HEK293 (cell line): ENCODE data around the gene SEC24C.

Experiments used
- IKZF3 ChIP-seq: fragments of 450-650 bp; IDR thresholded peaks from 2 replicates; pipeline ENCODE4 v1.5.0; 2018; ENCODE audit warnings: missing biosample characterization, mild to moderate bottlenecking, missing genetic modification characterization, moderate library complexity
- INSM2 ChIP-seq: fragments of 450-650 bp; formaldehyde crosslinking; IDR thresholded peaks from 2 replicates; pipeline ENCODE4 v1.5.1; 2016; ENCODE audit warnings: missing biosample characterization, missing genetic modification characterization
- KLF9 ChIP-seq: fragments of 450-650 bp; formaldehyde crosslinking; IDR thresholded peaks from 2 replicates; pipeline ENCODE4 v1.5.1; 2016; ENCODE audit warnings: missing biosample characterization, missing genetic modification characterization, low read depth
- YY1 ChIP-seq: fragments of 450-650 bp; formaldehyde crosslinking; IDR thresholded peaks from 2 replicates; pipeline ENCODE4 v1.5.1; 2018; ENCODE audit warnings: missing biosample characterization, missing genetic modification characterization
- ZBTB17 ChIP-seq: fragments of 450-650 bp; formaldehyde crosslinking; IDR thresholded peaks from 2 replicates; pipeline ENCODE4 v1.5.1; 2016; ENCODE audit warnings: missing biosample characterization, missing genetic modification characterization
- ZBTB21 ChIP-seq: fragments of 450-650 bp; formaldehyde crosslinking; IDR thresholded peaks from 2 replicates; pipeline ENCODE4 v1.5.1; 2017; ENCODE audit warnings: missing biosample characterization, missing genetic modification characterization
- ZBTB8A ChIP-seq: fragments of 450-650 bp; formaldehyde crosslinking; IDR thresholded peaks from 2 replicates; pipeline ENCODE4 v1.5.1; 2016; ENCODE audit warnings: missing biosample characterization, missing genetic modification characterization
- ZNF112 ChIP-seq: fragments of 450-650 bp; formaldehyde crosslinking; IDR thresholded peaks from 2 replicates; pipeline ENCODE4 v1.5.0; 2017; ENCODE audit warnings: missing biosample characterization, missing genetic modification characterization
- ZNF140 ChIP-seq: fragments of 450-650 bp; formaldehyde crosslinking; IDR thresholded peaks from 2 replicates; pipeline ENCODE4 v1.5.1; 2016; ENCODE audit warnings: missing biosample characterization, missing genetic modification characterization
- ZNF175 ChIP-seq: fragments of 450-650 bp; formaldehyde crosslinking; IDR thresholded peaks from 2 replicates; pipeline ENCODE4 v1.5.1; 2016; ENCODE audit warnings: missing biosample characterization, missing genetic modification characterization
- ZNF184 ChIP-seq: fragments of 450-650 bp; IDR thresholded peaks from 2 replicates; pipeline ENCODE4 v1.5.1; 2018; ENCODE audit warnings: missing biosample characterization, mild to moderate bottlenecking, missing genetic modification characterization
- ZNF19 ChIP-seq: fragments of 450-650 bp; formaldehyde crosslinking; IDR thresholded peaks from 2 replicates; pipeline ENCODE4; 2016; ENCODE audit warnings: missing biosample characterization, missing genetic modification characterization, low read depth
- ZNF26 ChIP-seq: fragments of 450-650 bp; formaldehyde crosslinking; IDR thresholded peaks from 2 replicates; pipeline ENCODE4 v1.5.1; 2016; ENCODE audit warnings: missing biosample characterization, missing genetic modification characterization
- ZNF302 ChIP-seq: fragments of 450-650 bp; formaldehyde crosslinking; IDR thresholded peaks from 2 replicates; pipeline ENCODE4 v1.5.1; 2016; ENCODE audit warnings: missing biosample characterization, missing genetic modification characterization, low read depth
- ZNF335 ChIP-seq: fragments of 450-650 bp; formaldehyde crosslinking; conservative IDR thresholded peaks from 2 replicates; pipeline ENCODE4 v1.5.1; 2016; ENCODE audit warnings: missing biosample characterization, missing genetic modification characterization
- ZNF404 ChIP-seq: fragments of 450-650 bp; formaldehyde crosslinking; IDR thresholded peaks from 2 replicates; pipeline ENCODE4 v1.5.1; 2017; ENCODE audit warnings: missing biosample characterization, missing genetic modification characterization
- ZNF518A ChIP-seq: fragments of 450-650 bp; formaldehyde crosslinking; conservative IDR thresholded peaks from 2 replicates; pipeline ENCODE4 v1.5.1; 2016; ENCODE audit warnings: low read depth, missing biosample characterization, missing genetic modification characterization
- ZNF558 ChIP-seq: fragments of 450-650 bp; formaldehyde crosslinking; IDR thresholded peaks from 2 replicates; pipeline ENCODE4 v1.5.1; 2016; ENCODE audit warnings: missing biosample characterization, missing genetic modification characterization
- ZNF561 ChIP-seq: fragments of 450-650 bp; IDR thresholded peaks from 2 replicates; pipeline ENCODE4 v1.5.1; 2018; ENCODE audit warnings: missing biosample characterization, missing genetic modification characterization, borderline replicate concordance
- ZNF600 ChIP-seq: fragments of 450-650 bp; formaldehyde crosslinking; IDR thresholded peaks from 2 replicates; pipeline ENCODE4 v1.5.1; 2016; ENCODE audit warnings: missing biosample characterization, missing genetic modification characterization
- ZNF610 ChIP-seq: fragments of 450-650 bp; formaldehyde crosslinking; IDR thresholded peaks from 2 replicates; pipeline ENCODE4 v1.5.1; 2016; ENCODE audit warnings: missing biosample characterization, missing genetic modification characterization, borderline replicate concordance
- ZNF629 ChIP-seq: fragments of 450-650 bp; formaldehyde crosslinking; IDR thresholded peaks from 2 replicates; pipeline ENCODE4 v1.5.1; 2017; ENCODE audit warnings: missing biosample characterization, missing genetic modification characterization
- ZNF791 ChIP-seq: fragments of 450-650 bp; formaldehyde crosslinking; IDR thresholded peaks from 2 replicates; pipeline ENCODE4 v1.5.1; 2016; ENCODE audit warnings: missing biosample characterization, missing genetic modification characterization
- ZSCAN5A ChIP-seq: fragments of 450-650 bp; formaldehyde crosslinking; IDR thresholded peaks from 2 replicates; pipeline ENCODE4 v1.5.1; 2016; ENCODE audit warnings: missing biosample characterization, missing genetic modification characterization

The SEC24C gene

GRCh38 chr10:73743905-73744663, at the start of gene SEC24C (continued):
- TF ChIP-seq ZBTB17 (tag by site-specific recombination) (peak; percentile 82; the same call in 1 of the 2 replicates), ZNF112 (tag by site-specific recombination) (no peak), YY1 (tag by site-specific recombination) (peak; percentile 96), ZBTB8A (tag by site-specific recombination) (peak; percentile 47), ZNF140 (no peak), ZNF175 (no peak), ZNF561 (tag by site-specific recombination) (0 out of 2 replicates have a peak, but pooled peaks have one; percentile 67), ZNF335 (tag by site-specific recombination) (peak; percentile 97), INSM2 (tag by site-specific recombination) (no peak), ZNF791 (tag by site-specific recombination) (no peak), ZNF610 (tag by site-specific recombination) (0 out of 2 replicates have a peak, but pooled peaks have one; percentile 43), ZNF558 (no peak; the same call in 1 of the 2 replicates), KLF9 (no peak), IKZF3 (tag by site-specific recombination) (0 out of 2 replicates have a peak, but pooled peaks have one; percentile 17), ZBTB21 (tag by site-specific recombination) (peak; percentile 99), ZNF404 (no peak), ZNF184 (tag by site-specific recombination) (no peak), ZNF26 (tag by site-specific recombination) (no peak), ZNF302 (no peak), ZNF19 (tag by site-specific recombination) (no peak), ZNF518A (tag by site-specific recombination) (peak; percentile 98), ZNF600 (tag by site-specific recombination) (peak; percentile 73), ZNF629 (tag by site-specific recombination) (peak; percentile 99), ZSCAN5A (tag by site-specific recombination) (no peak)
